Large intestine (tissue), 3 donors: ENCODE results near the gene HTR4. TPM values are rescaled to one million over a fixed set of nuclear protein-coding genes. Genes with fewer than 3 reads are reported as not detected.
A peak's percentile ranks its signal among the peaks of the same experiment; 100 is the strongest.
"Not testable (repeated sequence)": the region's sequence is repeated elsewhere in the genome, so short reads cannot be mapped to it uniquely, and the experiment has no call there.

ENCODE experiments used
- DNase-seq, 2 donors: peaks; one replicate each; pipeline versions ENCODE4 v3.0.0 to v3.0.0-alpha.2; 2013
- H3K27ac ChIP-seq: one replicate; pipeline ENCODE4 v1.5.1; 2013; ENCODE audit warnings: low read length
- H3K27me3 ChIP-seq: 2 replicates; pipeline ENCODE4 v1.6.1; 2013; ENCODE audit warnings: low read length; ENCODE audit not compliant: control insufficient read depth, insufficient read depth
- H3K36me3 ChIP-seq: 2 replicates; pipeline ENCODE4 v1.6.1; 2013; ENCODE audit warnings: low read length; ENCODE audit not compliant: control insufficient read depth, insufficient read depth
- H3K4me1 ChIP-seq: one replicate; pipeline ENCODE4 v1.6.1; 2013; ENCODE audit warnings: low read length; ENCODE audit not compliant: control insufficient read depth, insufficient read depth
- H3K4me3 ChIP-seq: one replicate; pipeline ENCODE4 v1.5.1; 2013; ENCODE audit warnings: low read length
- H3K9me3 ChIP-seq: one replicate; pipeline ENCODE4 v1.6.1; 2013; ENCODE audit warnings: mild to moderate bottlenecking, low read depth, low read length, moderate library complexity; ENCODE audit not compliant: control insufficient read depth
- WGBS: methylation state at CpG from one replicate; pipeline ENCODE4 v1.1.5; 2013; ENCODE audit warnings: low lambda C conversion rate; ENCODE audit not compliant: insufficient coverage; 5-methylcytosine and 5-hydroxymethylcytosine counted together
- polyA plus RNA-seq: library from polyadenylated mRNA; unstranded; fragments of 120-200 nt; gene quantifications from one replicate; pipeline ENCODE4 v1.2.1, GENCODE V29; 2013

Gene HTR4
- polyA plus RNA-seq, 1 donor = 4.7 TPM

DNA sequence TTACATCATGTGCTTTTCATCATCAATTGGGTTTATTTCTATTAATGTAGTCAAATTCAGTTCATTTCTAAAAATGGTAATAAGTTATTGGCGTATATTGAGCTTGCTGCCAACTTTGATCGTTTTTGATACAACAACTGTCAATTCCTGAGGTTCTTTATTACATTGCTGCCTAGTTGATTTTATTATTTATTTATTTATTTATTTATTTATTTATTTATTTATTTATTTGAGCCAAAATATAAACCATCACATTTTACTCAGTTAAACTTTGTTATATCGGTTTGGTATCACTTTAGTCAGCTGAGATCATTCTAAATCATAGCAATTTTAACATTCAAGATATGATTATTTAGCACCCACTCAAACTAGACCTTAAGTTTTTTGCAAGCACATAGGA lies 170.6 kb downstream of the HTR4 start:
- Histone ChIP-seq H3K36me3 (no peaks in the 10 kb centered on the region), H3K4me1 (no peaks in the 10 kb centered on the region), H3K9me3 (no peaks in the 10 kb centered on the region), H3K4me3 (no peak overlapping the region), H3K27me3 (no peaks in the 10 kb centered on the region), H3K27ac (no peak overlapping the region)
- no peak for DNase-seq
- 95% methylated on average over 2 of the region's 3 CpGs for WGBS

DNA sequence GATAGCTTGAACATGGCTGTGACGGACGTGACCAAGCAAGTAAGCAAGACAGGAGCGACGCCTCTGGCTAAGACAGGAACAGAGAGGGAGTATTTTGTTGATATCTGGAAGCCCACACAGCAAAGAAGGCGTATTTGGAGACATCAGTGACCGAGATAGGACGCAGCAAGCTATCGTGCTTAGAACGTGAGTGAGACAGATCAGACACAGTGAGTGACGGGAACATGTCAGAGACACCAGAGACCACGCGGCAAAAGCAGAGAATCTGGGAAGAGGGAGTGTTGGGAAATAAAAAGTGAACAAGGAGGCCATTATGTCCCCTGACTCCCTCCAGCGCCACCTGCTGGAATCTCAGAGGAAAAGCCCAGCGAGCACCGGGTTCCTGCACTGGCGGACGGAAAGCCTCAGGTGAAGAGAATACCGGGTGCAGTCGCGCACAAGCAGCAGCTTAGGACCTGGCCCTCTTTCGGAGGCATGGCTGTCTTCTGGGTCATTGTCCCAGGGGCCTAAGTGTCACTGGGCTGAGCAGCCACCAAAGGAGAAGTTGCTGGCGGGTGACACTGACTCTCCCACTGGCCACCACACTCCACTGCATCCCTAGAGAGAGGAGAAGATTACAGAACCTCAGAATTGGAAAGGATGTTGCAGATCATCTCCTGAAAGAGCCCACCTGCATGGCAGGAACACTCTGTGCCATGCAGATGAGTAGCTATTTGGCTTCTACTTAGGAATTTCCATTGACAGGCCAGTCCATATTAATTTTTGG lies 171.4 kb downstream of the HTR4 start:
- H3K27me3 ChIP-seq = no peaks in the 10 kb centered on the region
- WGBS = no CpG with 5 or more reads among the region's 22 CpGs
- H3K4me1 ChIP-seq = no peaks in the 10 kb centered on the region
- DNase-seq = peak; percentile 10 to 38
- no peaks in the 10 kb centered on the region for H3K36me3 ChIP-seq
- no peak overlapping the region for H3K4me3 ChIP-seq
- H3K9me3 ChIP-seq = no peaks in the 10 kb centered on the region
- no peak overlapping the region for H3K27ac ChIP-seq

DNA sequence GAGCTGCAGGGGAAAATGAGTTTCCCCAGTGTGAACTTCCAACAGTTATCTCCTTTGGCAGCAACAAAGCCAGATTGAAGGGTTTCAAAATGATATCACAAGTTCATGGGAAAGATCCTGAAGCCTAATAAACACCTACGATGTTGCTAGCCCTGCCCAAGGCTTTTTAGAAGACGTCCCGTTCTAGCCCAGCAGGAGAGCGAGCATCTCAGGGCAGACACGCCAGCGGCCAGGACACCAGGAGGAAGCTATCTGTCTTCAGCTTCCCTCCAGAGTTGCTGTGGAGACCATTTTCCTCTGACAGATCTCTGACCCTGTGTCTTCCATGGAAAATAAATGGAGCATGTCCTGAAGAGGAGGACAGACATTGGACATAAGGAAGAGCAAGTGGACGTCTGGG lies 172.1 kb downstream of the HTR4 start:
- Histone ChIP-seq H3K4me1 (no peaks in the 10 kb centered on the region), H3K27ac (no peak overlapping the region), H3K27me3 (no peaks in the 10 kb centered on the region), H3K9me3 (no peaks in the 10 kb centered on the region), H3K4me3 (no peak overlapping the region), H3K36me3 (no peaks in the 10 kb centered on the region)
- WGBS = 100% methylated on average over 1 of the region's 7 CpGs
- DNase-seq = no peak

DNA sequence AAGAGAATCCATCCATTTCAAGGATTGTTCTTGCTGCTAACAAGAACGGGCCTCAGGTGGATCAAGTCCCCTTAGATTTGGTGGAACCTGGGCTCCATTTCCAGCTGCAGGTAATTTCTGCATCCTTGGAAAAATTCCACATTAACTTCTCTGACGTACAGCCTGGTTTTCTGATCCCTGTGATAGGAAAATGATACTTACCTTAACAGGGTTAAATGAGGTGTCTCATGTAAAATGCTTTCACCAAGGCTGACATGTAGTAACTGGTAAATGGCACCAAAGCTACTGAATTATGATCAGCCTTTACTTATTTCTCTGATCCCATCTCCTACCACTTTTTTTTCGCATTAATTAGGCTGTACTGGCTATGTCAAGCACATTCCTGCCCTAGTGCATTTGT lies 176.9 kb downstream of the HTR4 start:
- no peak overlapping the region for H3K4me3 ChIP-seq
- no peaks in the 10 kb centered on the region for H3K4me1 ChIP-seq
- no peaks in the 10 kb centered on the region for H3K36me3 ChIP-seq
- no peak overlapping the region for H3K27ac ChIP-seq
- WGBS = no CpG with 5 or more reads among the region's 3 CpGs
- H3K27me3 ChIP-seq = no peaks in the 10 kb centered on the region
- no peaks in the 10 kb centered on the region for H3K9me3 ChIP-seq
- no peak for DNase-seq

DNA sequence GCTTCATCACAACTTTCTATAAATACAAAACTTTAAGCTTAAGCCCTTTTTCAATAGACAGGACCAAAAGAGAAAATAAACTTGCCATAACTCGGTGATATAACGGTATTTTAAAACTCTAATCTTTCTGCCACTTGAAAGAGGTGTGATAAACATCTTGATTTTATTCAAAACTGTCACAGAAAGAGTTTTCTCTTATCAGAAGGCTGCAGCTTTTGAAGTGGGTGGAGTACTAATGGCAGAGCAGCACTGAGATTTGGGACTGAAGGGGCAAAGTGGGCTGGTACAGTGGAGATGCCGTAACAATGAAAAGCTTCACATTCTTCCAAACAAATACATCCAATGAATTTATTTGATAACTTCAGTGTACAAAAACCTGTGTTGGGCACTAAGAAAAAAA lies 178.0 kb downstream of the HTR4 start:
- H3K9me3 ChIP-seq = no peaks in the 10 kb centered on the region
- H3K36me3 ChIP-seq = no peaks in the 10 kb centered on the region
- H3K27me3 ChIP-seq = no peaks in the 10 kb centered on the region
- 60% methylated on average over 2 of the region's 3 CpGs for WGBS
- H3K4me3 ChIP-seq = no peak overlapping the region
- H3K27ac ChIP-seq = no peak overlapping the region
- no peaks in the 10 kb centered on the region for H3K4me1 ChIP-seq
- no peak for DNase-seq

DNA sequence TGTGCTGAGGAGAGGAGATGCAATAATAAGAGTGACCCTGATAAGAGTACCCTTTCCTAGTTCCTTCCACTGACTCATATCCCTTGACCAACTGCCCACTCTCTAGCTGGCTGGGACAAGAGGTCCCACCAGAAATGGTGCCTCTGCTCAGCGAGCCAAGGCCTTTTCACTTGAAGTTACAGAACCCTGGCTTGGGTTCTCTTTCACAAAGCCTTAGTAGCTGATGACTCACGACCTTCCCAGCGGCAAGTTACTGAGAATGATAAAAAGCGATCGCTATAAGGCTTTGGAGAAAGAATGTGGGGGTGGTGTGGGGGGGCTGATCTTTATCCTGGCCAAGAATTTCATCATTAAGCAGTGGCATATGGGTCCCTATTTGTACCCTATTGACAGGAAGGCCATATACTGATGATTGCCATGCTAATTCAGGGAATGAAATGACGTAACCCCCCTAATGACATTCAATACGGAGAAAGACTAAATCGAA lies 180.3 kb downstream of the HTR4 start:
- no peaks in the 10 kb centered on the region for H3K9me3 ChIP-seq
- no peaks in the 10 kb centered on the region for H3K36me3 ChIP-seq
- DNase-seq = no peak
- H3K4me3 ChIP-seq = no peak overlapping the region
- H3K27me3 ChIP-seq = no peaks in the 10 kb centered on the region
- no peaks in the 10 kb centered on the region for H3K4me1 ChIP-seq
- no peak overlapping the region for H3K27ac ChIP-seq
- WGBS = no CpG with 5 or more reads among the region's 8 CpGs

DNA sequence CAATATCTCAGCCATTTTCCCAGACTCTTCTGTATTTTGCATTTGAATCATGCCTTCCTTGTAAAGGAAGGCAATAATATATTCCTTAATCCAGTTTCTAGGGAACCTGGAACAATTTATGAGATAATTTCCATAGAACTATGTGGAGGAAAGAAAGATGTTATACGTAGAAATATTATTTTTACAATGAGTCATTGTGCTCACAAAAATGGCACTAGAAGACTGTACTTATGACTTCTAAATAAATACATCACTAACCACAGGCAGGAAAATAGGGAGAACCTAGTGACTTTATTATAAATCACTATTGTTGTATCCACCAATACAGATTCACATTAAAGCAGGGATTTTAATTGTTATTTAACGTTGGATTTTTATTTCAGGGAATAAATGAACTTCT lies 182.9 kb downstream of the HTR4 start:
- 94% methylated on average over 2 of the region's 2 CpGs for WGBS
- no peak for DNase-seq
- no peak overlapping the region for H3K27ac ChIP-seq
- H3K27me3 ChIP-seq = no peaks in the 10 kb centered on the region
- H3K4me1 ChIP-seq = no peaks in the 10 kb centered on the region
- no peak overlapping the region for H3K4me3 ChIP-seq
- H3K36me3 ChIP-seq = no peaks in the 10 kb centered on the region
- no peaks in the 10 kb centered on the region for H3K9me3 ChIP-seq

DNA sequence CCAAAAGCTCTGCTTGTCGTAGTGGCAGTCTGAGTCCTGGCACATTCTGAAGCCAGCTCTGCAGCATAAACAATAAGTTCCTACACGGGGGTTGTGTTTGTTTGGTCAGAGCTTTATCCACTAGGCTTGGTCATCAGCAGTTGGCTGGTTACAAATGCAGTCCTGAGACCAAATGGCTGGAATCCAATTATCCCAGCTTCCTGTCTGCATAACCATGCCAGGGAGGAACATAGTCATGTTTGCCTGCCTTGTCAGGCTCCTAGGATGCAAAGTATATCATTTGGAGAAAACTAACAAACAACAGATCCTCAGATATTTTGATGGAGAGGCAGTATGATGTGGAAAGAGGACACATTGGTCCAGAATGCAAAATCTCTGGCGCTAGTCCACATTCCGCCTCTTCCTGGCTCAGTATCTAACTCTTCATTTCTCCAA lies 184.8 kb downstream of the HTR4 start:
- H3K27ac ChIP-seq = no peak overlapping the region

DNA sequence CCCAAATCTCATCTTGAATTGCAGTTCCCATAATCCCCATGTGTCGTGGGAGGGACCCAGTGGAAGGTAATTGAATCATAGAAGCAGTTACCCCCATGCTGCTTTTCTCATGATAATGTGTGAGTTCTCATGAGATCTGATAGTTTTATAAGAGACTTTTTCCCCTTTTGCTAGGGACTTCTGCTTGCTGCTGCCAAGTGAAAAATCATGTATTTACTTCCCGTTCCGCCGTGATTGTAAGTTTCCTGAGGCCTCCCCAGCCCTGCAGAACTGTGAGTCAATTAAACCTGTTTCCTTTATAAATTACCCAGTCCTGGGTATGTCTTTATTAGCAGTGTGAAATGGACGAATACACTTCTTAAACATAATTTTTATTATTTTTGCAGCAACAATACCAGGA lies 185.6 kb downstream of the HTR4 start:
- H3K4me1 ChIP-seq, H3K4me3 ChIP-seq, H3K9me3 ChIP-seq, DNase-seq, H3K27me3 ChIP-seq, H3K27ac ChIP-seq, H3K36me3 ChIP-seq: not testable (repeated sequence)
- WGBS = no CpG with 5 or more reads among the region's 5 CpGs

More for the DNA sequence above, 184.8 kb downstream of the HTR4 start:
- H3K4me3 ChIP-seq = no peak overlapping the region
- 80% methylated on average over 1 of the region's 4 CpGs for WGBS
- no peaks in the 10 kb centered on the region for H3K27me3 ChIP-seq
- H3K9me3 ChIP-seq = no peaks in the 10 kb centered on the region
- no peaks in the 10 kb centered on the region for H3K36me3 ChIP-seq
- no peaks in the 10 kb centered on the region for H3K4me1 ChIP-seq
- DNase-seq = peak in 1 of 2 donors; percentile 4

DNA sequence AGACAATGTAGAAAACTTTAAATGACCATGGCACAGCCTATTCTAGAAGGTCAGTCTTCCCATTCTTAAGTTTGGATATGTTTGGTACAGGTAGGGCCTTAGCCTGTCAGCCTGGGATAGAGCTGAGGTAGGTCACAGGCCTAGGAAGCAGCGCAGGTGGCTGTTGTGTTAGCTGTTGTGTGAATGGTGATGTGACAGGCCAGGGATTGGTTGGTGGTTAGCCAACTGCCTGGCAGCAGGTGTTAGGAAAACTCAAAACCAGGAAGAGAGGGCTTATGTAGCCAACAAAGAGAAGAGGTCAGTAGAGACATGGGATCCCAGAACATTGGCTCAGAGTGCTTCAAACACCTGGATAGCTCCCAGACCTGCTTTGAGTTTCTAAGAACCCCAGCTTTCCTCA lies 186.4 kb downstream of the HTR4 start:
- no peaks in the 10 kb centered on the region for H3K9me3 ChIP-seq
- no peak overlapping the region for H3K27ac ChIP-seq
- DNase-seq = no peak
- no peak overlapping the region for H3K4me3 ChIP-seq
- no peaks in the 10 kb centered on the region for H3K27me3 ChIP-seq
- WGBS = no CpG with 5 or more reads among the region's 1 CpG
- no peaks in the 10 kb centered on the region for H3K4me1 ChIP-seq
- no peaks in the 10 kb centered on the region for H3K36me3 ChIP-seq

DNA sequence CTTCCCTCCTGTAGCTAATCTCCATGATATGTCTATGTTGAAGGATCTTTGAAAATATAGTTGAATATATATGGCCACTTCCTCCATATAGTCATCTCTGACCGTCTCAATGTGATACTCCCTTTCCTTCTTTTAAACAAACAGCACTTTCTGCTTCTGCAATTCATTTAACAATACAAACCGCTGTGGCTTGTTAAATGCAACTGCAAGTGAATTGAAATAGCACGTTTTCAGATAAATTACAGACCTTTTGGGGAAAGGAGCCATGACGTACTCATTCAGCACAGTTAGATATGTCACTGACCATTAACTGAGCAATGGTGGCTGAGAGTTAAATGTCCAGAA lies 188.1 kb downstream of the HTR4 start:
- Histone ChIP-seq H3K36me3 (no peaks in the 10 kb centered on the region), H3K4me1 (no peaks in the 10 kb centered on the region), H3K27ac (no peak overlapping the region), H3K4me3 (no peak overlapping the region), H3K27me3 (no peaks in the 10 kb centered on the region), H3K9me3 (no peaks in the 10 kb centered on the region)
- WGBS = 71% methylated on average over 1 of the region's 4 CpGs
- DNase-seq = no peak
